Dedifferentiated amniotic fluid mesenchymal stem cell (primary cell): ENCODE data around the gene C14orf132.
"Not testable (repeated sequence)": the region's sequence is repeated elsewhere in the genome, so short reads cannot be mapped to it uniquely, and the experiment has no call there.

Source experiments
- DNase-seq: peaks from one replicate; pipeline ENCODE4 v3.0.0-alpha.2; 2016; ENCODE audit errors: extremely low spot score

The C14orf132 gene

DNA sequence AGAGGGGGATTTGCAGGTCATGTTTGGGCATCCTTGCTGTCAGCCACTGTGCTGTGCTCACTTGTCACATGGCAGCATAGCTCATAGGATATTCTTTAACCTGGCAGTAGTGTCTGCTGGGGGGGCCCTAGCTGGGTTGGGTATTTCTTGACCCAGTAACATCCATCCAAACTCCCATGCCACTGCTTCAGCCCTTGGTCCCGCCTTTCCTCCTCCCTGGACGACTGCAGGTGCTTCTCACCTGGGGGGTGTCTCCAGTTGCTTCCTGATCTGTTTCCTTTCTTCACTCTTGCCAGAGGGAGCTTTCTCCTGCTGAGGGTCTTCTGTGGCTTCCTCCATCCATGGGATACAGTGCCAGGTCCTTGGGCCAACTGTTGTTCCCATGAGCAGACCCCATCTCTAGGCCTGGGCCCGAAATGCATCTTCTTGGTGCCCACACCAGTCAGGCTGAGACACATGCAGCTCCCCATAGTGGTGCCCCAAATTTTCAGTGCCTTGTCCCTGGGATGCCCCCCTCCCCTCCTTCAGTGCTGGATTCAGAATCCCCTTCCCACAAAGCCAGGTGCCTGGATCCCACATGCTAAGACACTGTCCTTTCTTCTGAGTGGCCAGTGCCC lies 20.5 kb downstream of the C14orf132 start:
- no peak for DNase-seq

DNA sequence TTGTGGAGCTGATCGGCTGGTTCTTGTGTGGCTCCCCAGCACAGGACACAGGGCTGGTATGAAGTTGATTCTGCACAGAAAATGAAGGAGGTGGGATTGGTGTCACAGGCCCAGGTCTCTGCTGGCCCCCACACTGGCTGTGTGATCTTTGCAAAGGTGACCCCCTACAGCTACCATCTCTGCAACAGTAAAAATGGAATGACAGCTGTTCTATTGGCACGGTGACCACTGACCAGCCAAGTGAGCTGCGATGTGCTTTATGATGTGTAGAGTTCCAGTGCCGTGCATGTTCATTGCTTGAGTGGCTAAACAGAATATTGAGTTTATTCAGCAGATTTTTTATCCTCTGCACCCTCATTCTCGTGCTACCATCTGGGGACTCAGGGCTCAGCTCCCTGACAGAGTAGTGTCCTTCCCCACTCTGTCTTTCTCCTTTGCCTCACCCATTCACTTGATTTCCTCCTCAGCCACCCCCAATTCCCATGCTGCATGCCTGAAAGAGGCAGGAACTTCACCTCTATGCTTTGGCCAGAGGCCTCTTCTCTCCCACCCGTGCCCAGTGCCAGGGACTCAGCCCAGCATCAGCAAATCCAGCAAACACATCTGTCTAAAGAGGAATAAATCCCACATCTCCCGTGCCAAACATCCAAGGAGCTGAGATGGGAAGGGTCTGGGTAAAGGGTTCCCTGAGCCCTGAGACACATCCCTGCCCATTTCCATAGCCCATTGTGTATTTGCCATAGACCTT lies 21.2 kb downstream of the C14orf132 start:
- no peak for DNase-seq

DNA sequence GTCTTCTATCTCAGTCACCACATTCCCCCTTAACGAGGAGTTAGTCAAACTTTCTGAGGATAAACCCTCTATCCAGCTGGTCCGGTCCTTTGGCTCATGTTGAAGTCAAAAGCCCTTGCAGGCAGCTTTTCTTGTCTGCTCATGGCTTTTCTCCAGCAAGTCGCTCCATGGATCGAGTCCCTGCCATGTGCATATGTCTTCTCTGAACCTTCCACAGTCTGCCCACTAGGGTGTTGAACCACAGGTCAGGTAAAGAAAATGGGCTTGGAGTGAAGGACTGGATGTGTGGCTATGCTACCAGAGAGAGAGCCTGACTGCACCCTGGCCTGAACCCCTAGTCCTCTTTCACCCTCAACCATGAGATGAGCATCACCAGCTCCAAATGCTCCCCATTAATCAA lies 22.8 kb downstream of the C14orf132 start:
- DNase-seq: no peak

DNA sequence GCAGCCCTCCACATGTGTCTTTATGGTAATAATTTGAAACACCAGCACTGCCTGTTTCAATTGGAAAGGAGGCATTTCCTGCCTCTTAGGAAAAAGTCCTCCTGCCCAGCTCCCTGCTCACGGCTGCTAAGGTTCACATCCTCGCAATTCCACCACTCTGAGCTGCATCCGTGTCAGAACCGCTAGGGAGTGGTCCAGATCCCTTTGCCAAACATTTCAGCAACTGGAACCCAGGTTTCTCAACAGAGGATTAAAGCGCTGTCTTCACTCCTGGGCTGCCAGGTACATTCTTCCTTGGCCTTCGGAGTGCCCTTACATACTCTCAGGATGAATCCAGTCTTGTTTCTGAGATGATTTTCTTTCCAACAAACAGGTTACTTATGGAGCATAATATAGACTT lies 23.3 kb downstream of the C14orf132 start:
- no peak for DNase-seq

DNA sequence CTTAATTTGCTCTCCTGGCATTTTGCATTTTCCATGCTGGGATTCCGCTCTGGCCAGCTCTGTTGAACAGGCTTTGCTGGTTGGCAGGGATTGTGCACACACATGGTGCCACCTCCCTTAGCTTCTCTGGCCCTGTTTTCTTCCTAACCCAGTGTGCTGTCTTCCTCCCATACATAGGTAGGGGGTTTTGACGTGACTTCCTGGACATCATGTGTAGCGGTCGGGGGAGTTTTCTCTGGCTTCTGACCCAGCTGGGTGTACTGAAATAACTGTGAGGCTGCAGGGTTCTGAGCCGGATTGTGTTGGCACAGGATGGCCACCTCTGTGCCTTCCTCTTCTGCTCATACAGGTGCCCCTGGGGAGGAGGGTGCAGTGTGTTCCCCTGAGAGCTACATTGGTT lies 25.7 kb downstream of the C14orf132 start:
- DNase-seq: no peak

DNA sequence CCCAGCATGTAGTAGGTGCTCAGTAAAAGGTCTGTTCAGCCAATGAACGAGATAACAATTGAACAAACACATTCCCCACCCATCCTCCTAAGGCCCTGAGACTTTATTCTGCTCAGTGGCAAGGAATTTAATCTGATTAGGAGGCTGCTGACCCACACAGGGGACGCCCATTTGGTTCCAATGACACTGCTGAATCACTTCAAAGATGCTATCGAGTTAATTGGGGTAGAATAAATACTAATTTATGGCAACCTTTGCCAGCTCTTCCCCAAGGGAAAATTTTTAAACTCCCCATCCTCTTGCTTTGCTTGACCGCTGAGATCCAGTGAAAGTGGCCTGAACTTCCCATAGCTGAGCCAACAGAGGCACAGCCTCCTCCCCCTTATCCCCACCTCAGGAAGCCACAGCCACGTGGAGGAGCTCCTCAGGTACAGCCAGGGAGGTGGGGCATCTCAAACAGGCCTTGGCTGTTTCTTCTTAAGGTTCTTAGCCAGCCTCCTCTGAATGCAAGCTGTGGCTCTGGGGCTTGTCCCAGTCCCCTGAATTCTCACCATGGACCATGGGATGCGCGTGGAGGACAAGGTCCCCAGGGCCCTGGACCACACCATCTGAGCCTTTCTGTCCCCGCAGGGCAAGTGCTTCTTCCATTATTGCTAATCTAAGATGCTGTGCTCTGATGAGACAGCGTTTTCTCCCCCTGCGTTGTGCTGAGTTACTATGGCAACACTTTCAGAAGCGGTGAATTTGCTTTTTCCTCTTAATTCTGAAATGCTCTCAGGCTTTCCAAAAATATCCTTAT lies 26.7 kb downstream of the C14orf132 start:
- DNase-seq: no peak

DNA sequence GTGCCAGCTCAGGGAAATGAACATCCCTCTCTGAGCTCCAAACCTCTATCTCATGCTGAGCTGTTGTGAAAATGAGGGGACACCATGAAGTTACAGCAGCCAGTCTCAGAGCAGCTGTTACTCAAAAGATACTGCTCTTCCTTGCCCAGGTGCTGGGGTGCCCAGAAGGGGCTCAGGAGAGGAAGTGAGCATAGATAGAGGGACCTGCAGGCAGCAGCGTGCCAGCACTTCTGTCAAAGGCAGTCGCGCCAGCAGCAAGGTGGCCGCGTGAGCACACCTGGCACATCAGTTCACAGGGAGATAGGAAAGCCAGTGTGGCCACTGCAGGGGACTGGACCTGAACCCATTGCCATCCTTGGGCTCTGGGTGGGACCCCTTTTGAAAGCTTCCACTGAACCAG lies 27.8 kb downstream of the C14orf132 start:
- no peak for DNase-seq

DNA sequence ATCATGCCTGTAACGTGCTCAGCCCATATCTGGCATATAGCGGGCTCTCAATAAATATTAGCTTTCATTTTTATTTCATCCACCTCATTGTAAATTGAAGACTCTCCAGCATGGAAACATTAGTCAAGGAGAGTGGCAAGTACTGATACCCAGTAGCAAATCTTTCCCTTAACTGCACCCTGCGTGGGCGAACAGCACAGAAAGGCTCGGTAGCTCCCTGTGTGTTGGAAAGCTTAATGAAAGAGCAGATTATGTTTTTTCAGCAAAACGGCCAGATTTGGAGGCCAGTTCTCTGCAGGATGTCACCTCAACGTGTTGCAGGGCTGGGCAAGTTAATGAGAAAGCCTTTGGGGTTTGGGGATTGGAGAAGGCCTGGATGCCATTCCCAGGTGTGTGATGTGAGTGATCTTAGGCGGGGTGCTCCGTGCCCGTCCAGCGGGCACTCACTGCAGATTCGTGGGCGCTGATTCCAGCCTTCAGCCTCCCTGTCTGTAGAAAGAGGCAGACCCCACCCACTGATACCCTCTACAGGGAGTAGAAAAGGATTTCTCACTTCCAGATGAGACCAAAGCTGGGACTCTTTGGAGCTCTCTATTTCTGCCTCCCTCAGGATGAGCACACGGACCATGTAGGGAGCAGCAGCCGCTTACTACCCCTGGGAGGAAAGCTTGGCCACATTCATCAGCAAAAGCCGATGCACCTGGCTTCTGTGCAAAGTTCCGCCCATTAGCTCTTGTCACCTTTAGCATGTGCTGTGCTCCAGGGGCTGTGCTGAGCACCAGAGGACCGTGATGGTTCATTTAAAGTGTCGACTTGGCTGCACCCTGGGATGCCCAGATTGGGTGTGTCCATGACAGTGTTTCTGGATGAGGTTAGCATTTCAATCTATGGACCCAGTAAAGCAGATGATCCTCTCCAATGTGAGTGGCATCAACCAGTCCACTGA lies 29.1 kb downstream of the C14orf132 start:
- no peak for DNase-seq

DNA sequence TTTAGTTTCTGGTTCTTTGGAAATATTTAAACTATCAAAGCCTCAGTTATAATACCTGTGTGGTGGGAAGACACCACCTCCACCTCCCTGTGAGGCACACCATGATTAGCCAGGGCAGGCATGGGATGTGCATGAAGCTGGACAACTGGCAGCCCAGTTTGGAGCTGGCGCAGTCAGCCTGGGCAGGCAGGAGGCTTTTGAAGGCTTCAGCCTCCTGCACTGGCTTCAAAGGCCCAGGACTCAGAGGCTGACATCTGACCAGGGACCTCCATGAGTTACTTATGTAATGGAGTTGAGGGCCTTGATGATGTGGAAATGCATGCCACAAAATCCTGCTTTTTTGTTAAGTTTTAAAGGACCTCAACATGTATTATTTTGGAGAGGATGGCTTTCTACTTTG lies 30.3 kb downstream of the C14orf132 start:
- no peak for DNase-seq

DNA sequence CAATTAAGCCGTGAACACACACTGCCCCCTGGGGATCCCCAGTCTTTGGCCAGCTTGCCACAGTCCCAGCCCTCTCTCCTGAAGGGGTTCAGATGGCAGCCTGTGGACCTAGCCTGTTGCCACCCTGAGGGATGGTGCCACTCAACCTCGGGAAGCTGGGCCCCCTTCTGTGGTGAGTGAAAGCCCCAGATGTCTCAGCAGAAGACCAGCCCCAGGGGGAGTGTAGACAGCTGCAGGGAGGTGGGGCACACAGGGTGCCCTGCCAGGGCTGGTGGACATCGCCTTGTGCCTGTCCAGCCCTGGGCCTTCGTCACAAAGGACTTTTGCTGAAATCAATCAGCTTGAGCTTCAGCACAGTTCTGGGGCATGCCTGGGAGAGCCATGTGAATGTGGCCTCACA lies 32.4 kb downstream of the C14orf132 start:
- DNase-seq: no peak

DNA sequence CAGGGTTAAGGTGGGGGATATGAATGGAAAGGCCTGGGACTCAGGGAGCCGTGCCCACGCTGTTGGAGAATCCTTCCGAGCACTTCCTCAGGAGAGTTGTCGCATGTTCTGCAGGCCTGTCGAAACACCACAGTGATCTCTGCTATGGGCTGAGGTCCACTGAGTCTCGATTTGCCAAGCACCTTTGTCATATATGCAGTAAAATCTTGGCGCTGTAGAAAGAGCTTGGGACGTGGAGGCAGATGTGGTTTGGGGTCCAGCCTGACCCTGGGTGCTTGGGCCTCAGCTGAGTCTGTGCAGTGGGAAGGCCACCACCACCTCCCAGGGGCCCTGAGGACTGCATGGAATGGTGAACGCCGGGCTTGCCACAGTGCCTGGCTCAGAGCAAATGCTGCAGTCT lies 32.9 kb downstream of the C14orf132 start:
- DNase-seq: no peak

DNA sequence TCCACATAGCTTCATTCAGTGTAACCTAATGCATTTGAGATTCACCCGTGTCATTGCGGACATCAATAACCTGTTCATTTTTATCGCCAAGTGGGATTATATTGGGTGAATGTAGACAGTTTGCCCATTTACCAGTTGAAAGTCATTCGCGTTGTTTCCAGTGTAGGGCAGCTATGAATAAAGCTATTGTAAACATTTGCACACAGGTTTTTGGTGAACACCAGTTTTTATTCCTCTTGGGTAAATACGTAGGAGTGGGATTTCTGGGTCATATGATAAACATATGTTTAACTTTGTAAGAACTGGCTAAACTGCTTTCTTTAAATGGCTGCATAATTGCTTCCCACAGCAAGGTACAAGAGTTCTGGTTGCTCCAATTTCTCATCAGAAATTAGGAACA lies 33.6 kb downstream of the C14orf132 start:
- DNase-seq: no peak

DNA sequence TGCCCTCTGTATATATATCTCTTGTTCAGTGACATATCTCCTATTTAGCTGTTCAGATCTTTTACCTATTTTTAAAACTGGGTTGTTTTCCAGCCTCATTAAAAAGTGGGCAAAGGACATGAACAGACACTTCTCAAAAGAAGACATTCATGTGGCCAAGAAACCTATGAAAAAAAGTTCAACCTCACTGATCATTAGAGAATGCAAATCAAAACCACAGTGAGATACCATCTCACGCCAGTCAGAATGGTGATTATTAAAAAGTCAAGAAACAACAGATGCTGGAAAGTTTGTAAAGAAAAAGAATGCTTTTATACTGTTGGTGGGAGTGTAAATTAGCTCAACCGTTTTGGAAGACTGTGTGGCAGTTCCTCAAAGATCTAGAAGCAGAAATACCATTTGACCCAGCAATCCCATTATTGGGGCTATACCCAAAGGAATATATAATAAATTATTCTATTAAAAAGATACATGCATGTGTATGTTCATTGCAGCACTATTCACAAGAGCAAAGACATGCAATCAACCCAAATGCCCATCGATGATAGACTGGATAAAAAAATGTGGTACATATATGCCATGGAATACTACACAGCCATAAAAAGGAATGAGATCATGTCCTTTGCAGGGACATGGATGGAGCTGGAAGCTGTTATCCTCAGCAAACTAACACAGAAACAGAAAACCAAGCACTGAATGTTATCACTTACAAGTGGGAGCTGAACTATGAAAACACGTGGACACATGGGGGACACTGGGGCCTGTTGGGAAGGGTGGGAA lies 34.3 kb downstream of the C14orf132 start:
- DNase-seq: not testable (repeated sequence)

DNA sequence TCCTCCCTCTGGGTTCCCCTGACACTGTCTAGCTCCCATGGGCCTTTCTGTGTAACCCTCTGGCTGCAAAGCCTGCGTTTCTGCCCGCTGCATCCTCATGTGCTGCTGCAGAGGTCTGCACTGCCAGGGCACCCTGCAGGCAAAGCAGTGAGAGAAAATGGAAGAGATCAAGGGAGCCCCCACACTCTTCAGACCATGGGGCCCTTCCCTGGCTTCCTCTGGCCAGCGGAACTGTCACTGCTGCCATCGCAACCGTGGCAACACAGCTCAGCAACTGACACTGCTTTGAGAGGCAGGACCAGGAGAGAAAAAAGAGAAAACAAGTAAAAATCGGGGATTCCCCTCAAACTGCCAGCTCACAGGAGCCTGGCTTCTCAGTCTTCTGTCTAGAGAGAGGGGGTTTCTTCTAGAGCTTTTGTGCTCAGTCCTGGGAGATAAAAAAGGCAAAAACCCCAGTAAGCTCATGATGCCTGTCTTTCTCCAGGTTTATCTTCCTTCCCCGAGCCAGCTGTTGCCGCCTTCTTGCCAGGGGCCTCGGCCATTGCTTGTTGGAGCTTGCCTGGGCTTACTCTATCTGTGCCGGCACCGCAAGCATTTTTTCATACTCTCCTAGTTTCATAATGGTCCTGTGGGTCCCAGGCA lies 38.9 kb downstream of the C14orf132 start:
- no peak for DNase-seq

DNA sequence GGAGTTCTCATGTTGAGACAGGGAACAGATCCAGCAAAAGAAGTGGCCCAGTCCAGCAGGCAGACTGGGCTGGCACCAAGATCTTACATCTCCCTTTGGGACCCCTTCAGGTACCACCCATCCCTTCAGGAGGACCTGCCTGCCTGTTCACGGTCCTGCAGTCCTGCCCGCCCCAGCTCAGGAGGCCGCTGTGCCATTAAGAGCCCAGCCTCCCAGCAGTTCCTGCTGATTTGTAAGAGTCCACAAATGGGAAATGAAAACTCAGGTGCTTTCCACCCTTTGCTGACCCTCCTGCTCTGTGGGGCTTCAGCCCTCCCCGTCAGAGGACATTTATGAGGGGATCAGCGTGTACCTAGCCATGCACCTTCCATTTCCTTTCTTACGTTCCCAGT lies 39.5 kb downstream of the C14orf132 start:
- DNase-seq: no peak

DNA sequence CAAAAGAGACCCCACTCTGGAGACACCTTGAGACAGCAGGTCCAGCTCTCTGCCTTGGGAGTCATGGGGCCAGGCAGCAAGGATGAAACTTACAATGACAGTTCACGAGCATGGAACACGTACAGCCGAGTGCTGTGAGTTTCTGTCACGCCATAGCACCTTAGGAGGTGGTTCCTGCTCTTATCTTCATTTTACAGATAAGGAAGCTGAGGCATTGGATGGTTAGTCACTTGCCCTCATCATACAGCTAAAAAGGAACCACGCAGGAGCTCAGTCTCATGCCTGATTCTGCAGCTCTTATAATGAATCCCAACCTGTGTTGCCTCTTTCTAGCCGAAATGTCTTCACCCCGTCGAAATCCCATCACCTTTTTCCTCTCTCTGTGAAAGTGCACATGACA lies 39.9 kb downstream of the C14orf132 start:
- DNase-seq: no peak

DNA sequence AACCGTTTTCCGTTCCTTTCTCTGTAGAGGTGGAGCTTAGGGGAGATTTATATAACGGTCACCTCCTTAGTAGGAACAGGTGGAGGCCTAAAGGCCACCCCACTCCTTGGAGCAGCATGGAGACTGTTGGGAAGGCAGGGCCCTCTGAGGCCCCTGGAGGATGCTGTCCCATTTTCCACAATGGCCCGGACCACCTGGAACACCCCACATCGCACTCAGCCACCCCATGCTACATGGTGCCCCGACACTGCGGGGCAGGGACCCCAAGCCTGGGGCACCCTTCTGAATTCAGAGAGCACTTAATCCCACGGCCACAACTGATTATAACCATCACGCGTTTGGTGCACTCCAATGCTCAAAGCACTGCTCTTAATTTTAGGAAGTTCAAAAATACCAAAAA lies 41.4 kb downstream of the C14orf132 start:
- no peak for DNase-seq

DNA sequence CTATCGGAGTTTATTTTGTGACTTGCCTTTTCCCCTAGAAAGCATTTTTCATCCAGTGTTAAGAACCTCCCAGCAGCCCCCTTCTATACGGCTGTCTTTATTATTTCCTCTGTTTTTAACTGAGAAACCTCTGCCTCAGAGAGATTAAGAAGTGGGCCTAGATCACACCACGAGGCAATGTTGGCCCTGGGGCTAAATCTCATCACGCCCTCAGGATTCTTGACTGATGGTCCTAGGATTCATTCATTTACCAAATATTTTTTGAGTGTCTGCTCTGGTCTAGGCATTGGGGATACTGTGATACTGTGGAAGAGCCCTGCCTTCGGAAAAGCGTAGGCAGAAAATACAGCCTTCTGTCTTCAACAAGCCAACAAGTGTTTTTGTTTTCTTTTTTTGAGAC lies 42.1 kb downstream of the C14orf132 start:
- DNase-seq: no peak

DNA sequence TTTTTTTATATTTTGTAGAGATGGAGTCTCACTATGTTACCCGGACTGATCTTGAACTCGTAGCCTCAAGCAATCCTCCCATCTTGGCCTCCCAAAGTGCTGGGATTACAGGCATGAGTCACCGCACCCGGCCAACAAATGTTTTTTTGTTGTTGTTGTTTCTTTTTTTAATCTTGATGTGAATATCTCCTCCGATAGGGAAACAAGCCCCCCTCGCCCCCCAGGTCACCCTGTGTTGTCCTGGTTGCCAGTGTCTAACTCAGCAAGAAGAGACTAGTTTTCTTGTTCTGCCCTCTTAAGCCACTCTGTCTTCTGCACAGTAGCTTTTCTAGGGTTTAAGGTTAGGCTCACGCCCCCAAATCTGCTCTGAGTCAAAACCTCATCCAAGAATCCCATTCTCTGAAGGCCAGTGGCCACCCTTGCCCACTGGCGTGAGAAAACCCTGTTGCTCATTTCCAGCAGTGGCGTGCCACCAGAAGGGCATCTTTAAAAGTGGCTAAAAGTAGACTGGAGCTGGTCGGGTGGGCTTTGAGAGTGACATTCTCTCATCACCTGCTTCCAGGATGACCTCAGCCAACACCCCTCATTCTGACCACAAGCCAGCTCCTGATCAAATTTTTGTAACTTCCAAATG lies 42.7 kb downstream of the C14orf132 start:
- DNase-seq: no peak
